Parathyroid adenoma (tissue), 2 donors: ENCODE results near the gene NANS.

Experiments
- H2AFZ ChIP-seq: fragments of 300-600 bp; sonication (generic); one replicate; pipeline ENCODE4 v1.7.0; 2017; ENCODE audit warnings: antibody characterized with exemption, mild to moderate bottlenecking
- H3K27ac ChIP-seq: fragments of 300-600 bp; sonication (generic); one replicate; pipeline ENCODE4 v1.7.0; 2017
- H3K27me3 ChIP-seq: fragments of 300-600 bp; sonication (generic); one replicate; pipeline ENCODE4 v1.7.0; 2017; ENCODE audit warnings: low read length; ENCODE audit not compliant: control insufficient read depth, insufficient read depth
- H3K36me3 ChIP-seq: fragments of 300-600 bp; sonication (generic); one replicate; pipeline ENCODE4 v1.7.0; 2017; ENCODE audit warnings: low read length; ENCODE audit not compliant: control insufficient read depth, insufficient read depth
- H3K4me1 ChIP-seq: fragments of 300-600 bp; sonication (generic); one replicate; pipeline ENCODE4 v1.7.0; 2017; ENCODE audit warnings: control low read depth
- H3K4me2 ChIP-seq: fragments of 300-600 bp; sonication (generic); one replicate; pipeline ENCODE4 v1.7.0; 2017; ENCODE audit warnings: low read length
- H3K4me3 ChIP-seq: fragments of 300-600 bp; sonication (generic); one replicate; pipeline ENCODE4 v1.7.0; 2017; ENCODE audit warnings: low read depth, low read length
- H3K79me2 ChIP-seq: fragments of 300-600 bp; sonication (generic); one replicate; pipeline ENCODE4 v1.7.0; 2017; ENCODE audit warnings: control low read depth
- H3K9ac ChIP-seq: fragments of 300-600 bp; sonication (generic); one replicate; pipeline ENCODE4 v1.7.0; 2017; ENCODE audit warnings: mild to moderate bottlenecking
- H3K9me3 ChIP-seq: fragments of 300-600 bp; sonication (generic); one replicate; pipeline ENCODE4 v1.7.0; 2017; ENCODE audit warnings: low read length; ENCODE audit not compliant: control insufficient read depth
- CTCF ChIP-seq: fragments of 300-600 bp; sonication (generic); IDR thresholded peaks from one replicate; pipeline ENCODE4 v1.7.0; 2017; ENCODE audit warnings: antibody characterized with exemption, mild to moderate bottlenecking
- donor health status: primary hyperparathyroidism.

Gene NANS

GRCh38 chr9:98049288-98050072 is 7.1 kb upstream of the NANS start:
- no peak overlapping the region for H3K4me2 ChIP-seq
- no peaks in the 10 kb centered on the region for H3K36me3 ChIP-seq
- no peaks in the 10 kb centered on the region for H3K79me2 ChIP-seq
- H3K4me1 ChIP-seq: no peaks in the 10 kb centered on the region
- H3K9me3 ChIP-seq: no peaks in the 10 kb centered on the region
- TF ChIP-seq CTCF: no peak
- H2AFZ ChIP-seq: no peak overlapping the region
- H3K27me3 ChIP-seq: no peaks in the 10 kb centered on the region
- no peak overlapping the region for H3K9ac ChIP-seq
- H3K27ac ChIP-seq: no peak overlapping the region
- no peak overlapping the region for H3K4me3 ChIP-seq

GRCh38 chr9:98050351-98050750 is 6.2 kb upstream of the NANS start:
- TF ChIP-seq CTCF: no peak
- H2AFZ ChIP-seq: no peak overlapping the region
- H3K4me2 ChIP-seq: no peak overlapping the region
- no peak overlapping the region for H3K4me3 ChIP-seq
- no peaks in the 10 kb centered on the region for H3K4me1 ChIP-seq
- no peak overlapping the region for H3K27ac ChIP-seq
- no peaks in the 10 kb centered on the region for H3K79me2 ChIP-seq
- H3K9ac ChIP-seq: no peak overlapping the region
- H3K27me3 ChIP-seq: no peaks in the 10 kb centered on the region
- no peaks in the 10 kb centered on the region for H3K9me3 ChIP-seq
- no peaks in the 10 kb centered on the region for H3K36me3 ChIP-seq

DNA sequence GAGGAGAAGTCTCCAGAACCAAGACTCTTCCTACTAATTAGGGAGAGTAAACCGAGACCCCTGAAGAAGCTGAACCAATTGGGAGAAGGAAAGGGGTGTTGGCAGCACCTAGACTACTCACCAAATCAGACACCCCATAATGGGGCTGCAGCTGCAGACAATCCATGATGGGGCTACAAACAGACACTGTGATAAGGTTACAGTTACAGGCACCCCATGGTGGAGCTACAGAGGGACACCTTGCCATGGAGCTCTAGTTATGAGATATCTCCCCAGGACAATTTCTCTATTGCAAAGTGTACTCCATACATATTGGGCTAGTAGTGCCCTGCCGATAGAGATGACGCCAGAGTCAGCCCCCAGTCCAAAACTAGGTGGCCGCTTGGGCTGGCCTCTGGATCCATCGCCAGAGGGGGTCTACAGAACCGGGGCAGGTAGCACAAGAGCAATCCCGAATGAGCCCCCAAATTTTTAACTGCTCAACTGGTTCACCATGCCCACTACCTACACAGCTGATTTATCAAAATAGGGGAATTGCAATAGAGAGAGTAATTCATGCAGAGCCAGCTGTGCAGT is 2.1 kb upstream of the NANS start:
- Histone ChIP-seq H3K27ac (no peak overlapping the region), H3K4me3 (no peak overlapping the region), H3K4me2 (no peak overlapping the region), H3K36me3 (no peaks in the 10 kb centered on the region), H3K9ac (no peak overlapping the region), H3K79me2 (no peaks in the 10 kb centered on the region), H3K9me3 (no peaks in the 10 kb centered on the region), H2AFZ (no peak overlapping the region), H3K27me3 (no peaks in the 10 kb centered on the region), H3K4me1 (no peaks in the 10 kb centered on the region)
- no peak for TF ChIP-seq CTCF

DNA sequence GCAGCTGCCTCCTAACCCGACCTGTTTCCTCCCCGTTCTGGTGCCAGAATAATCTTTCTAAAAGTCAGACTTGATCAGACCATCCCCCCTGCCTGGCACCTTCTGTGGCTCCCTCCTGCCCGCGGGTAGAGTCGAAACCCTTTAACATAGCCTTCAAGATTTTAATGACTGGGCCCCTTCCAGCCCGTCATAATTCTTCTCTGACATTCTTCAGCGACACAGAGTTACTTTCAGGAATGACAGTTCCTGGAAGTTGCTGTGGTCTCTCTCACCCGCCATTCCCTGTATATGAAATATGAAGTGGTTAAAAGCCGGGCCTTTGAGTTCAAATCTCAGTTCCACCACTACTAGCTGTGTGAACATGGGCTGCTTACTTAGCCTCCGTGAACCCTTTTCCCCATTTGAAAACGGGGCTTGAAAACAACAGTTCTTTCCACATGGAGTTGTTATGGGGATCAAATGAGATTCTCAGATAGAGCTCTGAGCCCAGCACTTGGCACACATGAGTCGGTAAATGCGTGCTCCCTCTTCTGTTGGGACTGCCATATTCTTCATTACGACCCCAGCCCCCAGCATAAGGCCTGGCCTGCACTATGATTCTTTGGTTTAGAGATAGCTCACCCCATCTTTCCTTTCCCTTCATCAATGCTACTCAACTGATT is 737 bp downstream of the NANS start:
- peak overlapping the region; percentile 76 for H2AFZ ChIP-seq
- no peaks in the 10 kb centered on the region for H3K79me2 ChIP-seq
- no peaks in the 10 kb centered on the region for H3K4me1 ChIP-seq
- no peak overlapping the region for H3K9ac ChIP-seq
- peak overlapping the region; percentile 68 for H3K4me2 ChIP-seq
- TF ChIP-seq CTCF: no peak
- H3K27ac ChIP-seq: peak overlapping the region; percentile 68
- no peaks in the 10 kb centered on the region for H3K36me3 ChIP-seq
- H3K9me3 ChIP-seq: no peaks in the 10 kb centered on the region
- H3K27me3 ChIP-seq: no peaks in the 10 kb centered on the region
- H3K4me3 ChIP-seq: peak overlapping the region; percentile 57
